HEK293T (cell line): ENCODE data around the gene SPEM2.

Source experiments
- BHLHE40 ChIP-seq: fragments of 450-650 bp; IDR thresholded peaks from 2 replicates; pipeline ENCODE4 v1.6.1; 2016; ENCODE audit warnings: mild to moderate bottlenecking, moderate library complexity, borderline replicate concordance
- FOXM1 ChIP-seq: fragments of 450-650 bp; IDR thresholded peaks from 2 replicates; pipeline ENCODE4 v1.6.1; 2017; ENCODE audit warnings: mild to moderate bottlenecking, borderline replicate concordance
- HDGF ChIP-seq: fragments of 450-650 bp; IDR thresholded peaks from 2 replicates; pipeline ENCODE4 v1.6.1; 2017; ENCODE audit warnings: antibody characterized with exemption, borderline replicate concordance
- PKNOX1 ChIP-seq: fragments of 450-650 bp; IDR thresholded peaks from 2 replicates; pipeline ENCODE4 v1.6.1; 2016

GRCh38 chr17:7380855-7381683 lies 44.3 kb upstream of the SPEM2 start, which contains the start of gene TNK1:
- TF ChIP-seq PKNOX1 (no peak), HDGF (no peak), BHLHE40 (no peak), FOXM1 (no peak)
